Endothelial cell of umbilical vein (primary cell): ENCODE measurements around the gene ST3GAL4. TPM values are rescaled to one million over a fixed set of nuclear protein-coding genes. Genes with fewer than 3 reads are reported as not detected.
"Not testable (repeated sequence)": the region's sequence is repeated elsewhere in the genome, so short reads cannot be mapped to it uniquely, and the experiment has no call there.

ENCODE experiments used
- BruUV-seq: library from RNA; stranded (reverse); fragments of 400-500 nt; replicated peaks from 2 replicates; lab custom pipeline; 2021; lab: Mats Ljungman, UMichigan
- CTCF ChIA-PET: fragments of 300-600, 350-600 bp; sonication (Branson Sonifier 250); formaldehyde crosslinking; loops from one replicate; lab custom pipeline; 2021; ENCODE audit warnings: antibody characterized with exemption, inconsistent platforms; lab: Charles Lee
- POLR2A ChIA-PET: fragments of 300-600, 350-600 bp; sonication (Branson Sonifier 250); formaldehyde crosslinking; loops from one replicate; lab custom pipeline; 2021; ENCODE audit warnings: antibody characterized with exemption, inconsistent platforms; lab: Charles Lee
- DNase-seq: peaks from one replicate; pipeline ENCODE4 v3.0.0-alpha.2; 2011; ENCODE audit warnings: low read depth, low spot score
- FAIRE-seq: peaks from 2 replicates; lab custom pipeline; 2011; peaks lifted over from hg19 to GRCh38; lab: Jason Lieb, UNC
- H2AFZ ChIP-seq: 2 replicates; pipeline ENCODE4 v1.6.0; 2012; ENCODE audit warnings: low read depth, low read length, control low read depth, inconsistent platforms
- H3K27ac ChIP-seq: 2 replicates; pipeline ENCODE4 v1.5.1; 2011; ENCODE audit warnings: low read depth, mild to moderate bottlenecking, control low read depth, low read length, moderate library complexity; ENCODE audit not compliant: insufficient read depth
- H3K27me3 ChIP-seq, 2 experiments: 2 replicates each; pipeline versions ENCODE4 v1.6.0 to v1.6.1; 2011; ENCODE audit warnings: low read length in 2 of 2, mixed read lengths in 1 of 2; ENCODE audit not compliant: control insufficient read depth in 2 of 2, insufficient read depth in 2 of 2
- H3K36me3 ChIP-seq, 2 experiments: 2 replicates in 1 of 2; 3 replicates in 1 of 2; pipeline ENCODE4 v1.5.1; 2011; ENCODE audit warnings: low read length in 2 of 2, mild to moderate bottlenecking in 1 of 2, moderate library complexity in 1 of 2; ENCODE audit not compliant: control insufficient read depth in 2 of 2, insufficient read depth in 2 of 2; ENCODE audit errors: extremely low read depth in 1 of 2
- H3K4me1 ChIP-seq: 3 replicates; pipeline ENCODE4 v1.5.1; 2011; ENCODE audit warnings: mild to moderate bottlenecking, low read length; ENCODE audit not compliant: control insufficient read depth, insufficient read depth; ENCODE audit errors: extremely low read depth
- H3K4me2 ChIP-seq: 2 replicates; pipeline ENCODE4 v1.6.1; 2011; ENCODE audit warnings: low read length, control low read depth, mixed read lengths; ENCODE audit not compliant: insufficient read depth
- H3K4me3 ChIP-seq, 3 experiments: fragments of 200-600 bp in 1 of 3; sonication (generic), shearing (Covaris generic) in 1 of 3; replicated peaks in 1 of 3; 2 replicates each; pipeline ENCODE4 v1.5.1; 2011 to 2016; ENCODE audit warnings: control low read depth in 3 of 3, low read length in 3 of 3, mild to moderate bottlenecking in 2 of 3, inconsistent platforms in 1 of 3, low read depth in 1 of 3, moderate library complexity in 1 of 3; ENCODE audit not compliant: insufficient read depth in 1 of 3
- H3K79me2 ChIP-seq: 2 replicates; pipeline ENCODE4 v1.6.0; 2012; ENCODE audit warnings: low read length, inconsistent platforms; ENCODE audit not compliant: control insufficient read depth, insufficient read depth
- H3K9ac ChIP-seq: replicated peaks from 2 replicates; pipeline ENCODE3; 2011; ENCODE audit warnings: low read length, control low read depth; ENCODE audit not compliant: insufficient read depth; ENCODE audit errors: extremely low read depth
- H3K9me1 ChIP-seq: replicated peaks from 3 replicates; pipeline ENCODE4 v1.6.0; 2011; ENCODE audit warnings: mild to moderate bottlenecking, low read length; ENCODE audit not compliant: control insufficient read depth, insufficient read depth; ENCODE audit errors: extremely low read depth
- H3K9me3 ChIP-seq: replicated peaks from 2 replicates; pipeline ENCODE4 v1.5.1; 2012; ENCODE audit warnings: low read length, inconsistent platforms; ENCODE audit not compliant: control insufficient read depth, insufficient read depth
- H4K20me1 ChIP-seq: replicated peaks from 2 replicates; pipeline ENCODE3; 2011; ENCODE audit warnings: mild to moderate bottlenecking, low read length; ENCODE audit not compliant: control insufficient read depth, insufficient read depth; ENCODE audit errors: extremely low read depth
- EZH2 ChIP-seq: IDR thresholded peaks from 2 replicates; pipeline ENCODE4 v1.6.1; 2012; ENCODE audit warnings: borderline replicate concordance, low read depth, mild to moderate bottlenecking, moderate library complexity, low read length, inconsistent platforms; ENCODE audit not compliant: severe bottlenecking
- FOS ChIP-seq: IDR thresholded peaks from 2 replicates; pipeline ENCODE4 v1.6.1; 2011; ENCODE audit warnings: mild to moderate bottlenecking, low read length, moderate library complexity, borderline replicate concordance; ENCODE audit not compliant: insufficient read depth
- GATA2 ChIP-seq: IDR thresholded peaks from 2 replicates; pipeline ENCODE4 v1.7.0; 2011; ENCODE audit warnings: low read depth, mild to moderate bottlenecking, moderate library complexity, mixed read lengths, low read length; ENCODE audit not compliant: insufficient read length, insufficient read depth
- JUN ChIP-seq: IDR thresholded peaks from 2 replicates; pipeline ENCODE4 v1.6.1; 2011; ENCODE audit warnings: borderline replicate concordance, low read depth; ENCODE audit not compliant: insufficient read length, insufficient read depth
- MYC ChIP-seq: IDR thresholded peaks from one replicate; pipeline ENCODE4 v1.6.1; 2011; ENCODE audit warnings: mild to moderate bottlenecking, low read depth, low read length
- POLR2A ChIP-seq: IDR thresholded peaks from 2 replicates; pipeline ENCODE4 v1.6.1; 2012; ENCODE audit warnings: low read depth, mild to moderate bottlenecking, control low read depth, low read length
- POLR2AphosphoS5 ChIP-seq: IDR thresholded peaks from 2 replicates; pipeline ENCODE4 v1.6.1; 2012; ENCODE audit warnings: low read depth, mild to moderate bottlenecking, control low read depth, low read length, moderate library complexity; ENCODE audit not compliant: insufficient read depth
- dilution Hi-C: fragments of 300-500 bp; cut with MboI; formaldehyde crosslinking; loops from one replicate; pipeline ENCODE4 v1.15.0; 2019; ENCODE audit warnings: low sequenced_read_pairs; ENCODE audit not compliant: extremely low pct_ligation_motif_present
- intact Hi-C: fragments of 100-400 bp; cut with micrococcal nuclease; formaldehyde crosslinking; loops from one replicate; pipeline ENCODE4 v1.10.0; 2022
- polyA plus RNA-seq, 4 experiments: library from polyadenylated mRNA; depleted of rRNA in 3 of 4; stranded (reverse) in 3 of 4; unstranded in 1 of 4; fragments of >200 nt; gene quantifications; 2 replicates each; pipeline versions ENCODE4 v1.2.1 to v1.2.3, GENCODE V29; 2011 to 2012; ENCODE audit warnings: missing spikeins in 1 of 4
- total RNA-seq: library from RNA; stranded (reverse); gene quantifications from 2 replicates; pipeline ENCODE4 v1.2.3, GENCODE V29; 2021
- TF ChIP-seq, protein P1 (sequence below): IDR thresholded peaks from 2 replicates; pipeline ENCODE4 v1.6.1; 2011; ENCODE audit not compliant: insufficient read depth, insufficient read length
- TF ChIP-seq, protein P2 (sequence below), 2 donors: IDR thresholded peaks; 1 replicate in 1 of 2; 2 replicates in 1 of 2; pipeline ENCODE4 v1.5.1; 2011; ENCODE audit warnings: low read length in 2 of 2, mild to moderate bottlenecking in 2 of 2, moderate library complexity in 2 of 2, control low read depth in 1 of 2, inconsistent platforms in 1 of 2, low read depth in 1 of 2; ENCODE audit not compliant: insufficient read depth in 1 of 2; ENCODE audit errors: extremely low read depth in 1 of 2

The ST3GAL4 gene
- total and polyA plus RNA-seq, 2 donors (not counting 3 experiments of a cell fraction or from before 2014, with no cell fraction given) = 17.7 to 19.4 TPM

DNA sequence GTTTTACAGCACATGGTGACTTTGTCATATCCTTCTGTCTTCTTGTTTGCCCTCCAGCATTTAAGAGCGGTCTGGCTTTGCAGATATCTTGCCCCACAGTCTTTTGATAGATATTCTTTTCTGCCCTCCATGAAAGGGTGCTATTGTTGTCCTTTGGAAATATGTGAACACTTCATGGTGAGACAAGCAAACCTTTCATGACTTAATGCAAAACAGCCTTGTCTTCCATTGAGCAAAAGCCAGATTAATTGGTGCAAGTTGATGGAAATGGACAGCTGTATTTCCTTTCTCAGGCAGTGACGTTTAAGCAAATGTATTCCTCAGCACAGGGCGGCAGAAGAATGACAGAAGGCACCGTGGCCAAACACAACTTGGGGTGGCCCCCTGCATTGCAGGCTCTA lies 47.2 kb upstream of the ST3GAL4 start:
- TF ChIP-seq MYC = no peak
- TF ChIP-seq JUN = no peak
- TF ChIP-seq GATA2 = no peak
- TF ChIP-seq POLR2A = no peak
- no peak for TF ChIP-seq POLR2AphosphoS5
- no peak for TF ChIP-seq EZH2
- TF ChIP-seq FOS = no peak
- TF ChIP-seq, protein P1, sequence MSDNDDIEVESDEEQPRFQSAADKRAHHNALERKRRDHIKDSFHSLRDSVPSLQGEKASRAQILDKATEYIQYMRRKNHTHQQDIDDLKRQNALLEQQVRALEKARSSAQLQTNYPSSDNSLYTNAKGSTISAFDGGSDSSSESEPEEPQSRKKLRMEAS = no peak
- TF ChIP-seq, protein P2, sequence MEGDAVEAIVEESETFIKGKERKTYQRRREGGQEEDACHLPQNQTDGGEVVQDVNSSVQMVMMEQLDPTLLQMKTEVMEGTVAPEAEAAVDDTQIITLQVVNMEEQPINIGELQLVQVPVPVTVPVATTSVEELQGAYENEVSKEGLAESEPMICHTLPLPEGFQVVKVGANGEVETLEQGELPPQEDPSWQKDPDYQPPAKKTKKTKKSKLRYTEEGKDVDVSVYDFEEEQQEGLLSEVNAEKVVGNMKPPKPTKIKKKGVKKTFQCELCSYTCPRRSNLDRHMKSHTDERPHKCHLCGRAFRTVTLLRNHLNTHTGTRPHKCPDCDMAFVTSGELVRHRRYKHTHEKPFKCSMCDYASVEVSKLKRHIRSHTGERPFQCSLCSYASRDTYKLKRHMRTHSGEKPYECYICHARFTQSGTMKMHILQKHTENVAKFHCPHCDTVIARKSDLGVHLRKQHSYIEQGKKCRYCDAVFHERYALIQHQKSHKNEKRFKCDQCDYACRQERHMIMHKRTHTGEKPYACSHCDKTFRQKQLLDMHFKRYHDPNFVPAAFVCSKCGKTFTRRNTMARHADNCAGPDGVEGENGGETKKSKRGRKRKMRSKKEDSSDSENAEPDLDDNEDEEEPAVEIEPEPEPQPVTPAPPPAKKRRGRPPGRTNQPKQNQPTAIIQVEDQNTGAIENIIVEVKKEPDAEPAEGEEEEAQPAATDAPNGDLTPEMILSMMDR (IDR thresholded peaks at IDR 0.05; ENCODE audit: extremely low read depth in 1 of 2, insufficient read depth in 1 of 2, low read depth in 1 of 2, low read length in 2 of 2) = no peak
- intact Hi-C loops = no loop called here
- no peak overlapping the region for H3K4me3 ChIP-seq
- H4K20me1 ChIP-seq = no peaks in the 10 kb centered on the region
- FAIRE-seq = no peak
- H3K9ac ChIP-seq = no peak overlapping the region
- dilution Hi-C loops = no loop called here
- no peaks in the 10 kb centered on the region for H3K9me3 ChIP-seq
- H3K27me3 ChIP-seq = no peaks in the 10 kb centered on the region
- no peak overlapping the region for H2AFZ ChIP-seq
- no peaks in the 10 kb centered on the region for H3K36me3 ChIP-seq
- H3K4me2 ChIP-seq = no peak overlapping the region
- ChIA-PET POLR2A (no interaction called here), CTCF (interaction anchor here (0.7 to 10.7 kb wide), 6 partner anchors 8 to 174 kb away, joined by 3 to 437 read pairs (median 8); no protein-coding TSS in a partner anchor)
- H3K27ac ChIP-seq = no peak overlapping the region
- no peak for DNase-seq
- no TSS peak for BruUV-seq
- no peaks in the 10 kb centered on the region for H3K9me1 ChIP-seq
- no peaks in the 10 kb centered on the region for H3K4me1 ChIP-seq
- H3K79me2 ChIP-seq = no peaks in the 10 kb centered on the region

DNA sequence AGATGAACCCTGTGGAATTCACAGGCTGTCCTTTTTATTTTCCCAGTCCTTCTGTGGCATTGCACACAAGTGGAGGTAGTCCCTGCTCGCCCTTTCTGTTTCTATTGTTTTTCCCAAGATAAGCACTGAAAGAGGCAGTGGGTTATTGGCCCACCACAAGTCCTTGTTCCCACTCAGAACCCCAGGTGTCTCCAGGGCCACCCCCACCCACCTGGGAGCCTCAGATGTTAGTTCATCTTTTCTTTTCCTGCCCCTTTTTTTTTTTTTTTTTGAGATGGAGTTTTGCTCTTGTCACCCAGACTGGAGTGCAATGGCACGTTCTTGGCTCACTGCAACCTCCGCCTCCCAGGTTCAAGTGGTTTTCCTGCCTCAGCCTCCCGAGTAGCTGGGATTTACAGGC lies 46.7 kb upstream of the ST3GAL4 start:
- POLR2A ChIA-PET = not testable (repeated sequence)

More for the DNA sequence above, 46.7 kb upstream of the ST3GAL4 start:
- H3K4me3 ChIP-seq, FAIRE-seq, H3K4me1 ChIP-seq, H3K9me3 ChIP-seq, H4K20me1 ChIP-seq, H3K27ac ChIP-seq, H3K9ac ChIP-seq, BruUV-seq, H3K79me2 ChIP-seq, dilution Hi-C loops, H2AFZ ChIP-seq, H3K9me1 ChIP-seq, H3K36me3 ChIP-seq, H3K4me2 ChIP-seq, intact Hi-C loops, DNase-seq, H3K27me3 ChIP-seq: not testable (repeated sequence)
- CTCF ChIA-PET = interaction anchor here (2.7 to 10.7 kb wide), 3 partner anchors 122 to 174 kb away, joined by 10 to 437 read pairs (median 64); no protein-coding TSS in a partner anchor
